G401 (cell line): ENCODE measurements around the gene COL6A2. TPM values are rescaled to one million over a fixed set of nuclear protein-coding genes. Genes with fewer than 3 reads are reported as not detected.

Experiments used
- DNase-seq: peaks from one replicate; pipeline ENCODE4 v3.0.0-alpha.2; 2015; ENCODE audit warnings: low spot score
- in situ Hi-C: cut with HindIII; loops from 2 replicates; pipeline ENCODE4 v1.10.0; 2016; ENCODE audit warnings: low sequenced_read_pairs, mixed read lengths
- total RNA-seq: library from RNA; depleted of rRNA; stranded (reverse); fragments of >200 nt; shearing (Covaris generic); gene quantifications from 2 replicates; pipeline ENCODE4 v1.2.3, GENCODE V29; 2014

Gene COL6A2
- total RNA-seq, 1 experiment from 2014 or later, result 79.2 TPM

DNA sequence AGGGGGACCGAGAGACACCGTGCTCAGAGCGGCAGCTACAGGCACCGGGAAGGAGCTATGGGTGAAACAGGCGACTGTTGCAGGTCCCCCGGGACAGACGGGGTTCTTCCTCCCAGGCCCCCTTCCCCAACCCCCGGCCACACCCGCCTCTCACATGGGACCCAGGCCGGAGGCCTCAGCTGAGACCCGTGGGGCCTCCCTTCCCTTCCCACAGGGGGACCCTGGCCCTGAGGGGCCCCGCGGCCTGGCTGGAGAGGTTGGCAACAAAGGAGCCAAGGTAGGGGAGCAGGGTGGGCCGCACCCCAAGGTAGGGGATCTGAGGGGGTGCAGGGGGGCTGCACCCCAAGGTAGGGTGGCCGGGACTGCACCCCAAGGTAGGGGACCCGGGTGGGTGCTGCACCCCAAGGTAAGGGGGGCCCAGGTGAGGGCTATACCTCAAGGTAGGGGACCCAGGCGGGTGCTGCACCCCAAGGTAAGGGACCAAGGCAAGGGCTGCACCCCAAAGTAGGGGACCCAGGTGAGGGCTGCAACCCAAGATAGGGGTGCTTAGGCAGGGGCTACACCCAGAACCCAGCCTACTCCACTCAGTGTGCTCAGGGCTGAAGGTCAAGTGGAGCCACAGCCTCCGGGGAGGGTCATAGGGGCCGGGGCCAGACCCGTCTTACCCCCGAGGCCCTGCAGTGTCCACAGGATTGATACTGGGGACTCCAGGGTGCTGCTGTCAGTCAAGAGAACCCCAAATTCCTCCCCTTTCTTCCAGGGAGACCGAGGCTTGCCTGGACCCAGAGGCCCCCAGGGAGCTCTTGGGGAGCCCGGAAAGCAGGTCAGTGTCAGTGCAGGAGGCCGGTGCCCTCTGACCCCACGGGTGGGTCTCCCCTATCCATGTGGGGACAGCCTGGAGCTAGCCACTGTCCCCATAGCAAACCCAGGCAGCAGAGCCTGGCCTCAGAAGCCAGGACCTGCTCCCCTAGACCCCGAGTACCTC lies 22.7 kb downstream of the COL6A2 start:
- in situ Hi-C loops, result no loop called here
- no peak for DNase-seq

DNA sequence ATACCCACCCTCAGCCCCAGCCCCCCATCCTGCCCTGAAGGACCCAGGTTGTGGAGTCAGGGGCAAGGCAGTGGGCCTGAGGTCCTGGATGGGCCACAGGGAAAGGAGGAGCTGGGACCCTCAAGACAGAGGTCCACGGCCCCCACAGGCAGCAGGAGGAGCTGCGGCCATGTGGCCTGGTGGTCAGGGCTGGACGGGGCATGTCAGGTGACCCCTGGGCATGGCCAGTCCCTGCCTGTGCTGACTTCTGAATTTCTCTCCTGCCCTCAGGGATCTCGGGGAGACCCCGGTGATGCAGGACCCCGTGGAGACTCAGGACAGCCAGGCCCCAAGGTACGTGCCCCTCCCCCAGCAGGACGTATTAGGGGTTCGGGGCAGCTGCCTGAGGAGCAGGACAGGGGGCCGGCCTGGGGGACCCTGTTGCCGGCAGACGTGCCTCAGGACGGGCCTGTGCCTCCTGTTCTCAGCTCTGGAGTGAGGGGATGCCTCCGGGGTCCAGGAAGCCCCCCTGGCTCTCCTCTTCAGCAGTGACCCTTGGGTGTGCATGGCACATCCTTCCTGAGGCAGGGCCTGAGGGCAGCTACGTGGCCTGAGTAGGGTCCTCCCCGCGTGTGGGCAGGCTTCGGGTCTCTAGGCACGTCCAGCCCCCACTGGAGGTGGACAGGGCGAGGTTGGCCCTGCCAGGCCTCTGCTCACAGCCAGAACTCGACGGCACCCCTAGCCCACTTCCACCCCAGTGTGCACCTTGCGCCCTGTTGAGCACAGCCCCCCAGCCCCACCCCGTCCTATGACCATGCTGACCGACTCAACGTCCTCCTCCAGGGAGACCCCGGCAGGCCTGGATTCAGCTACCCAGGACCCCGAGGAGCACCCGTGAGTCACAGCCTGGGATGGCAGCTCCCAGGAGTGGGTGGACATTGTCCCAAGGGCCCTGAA lies 23.6 kb downstream of the COL6A2 start:
- DNase-seq, result no peak

DNA sequence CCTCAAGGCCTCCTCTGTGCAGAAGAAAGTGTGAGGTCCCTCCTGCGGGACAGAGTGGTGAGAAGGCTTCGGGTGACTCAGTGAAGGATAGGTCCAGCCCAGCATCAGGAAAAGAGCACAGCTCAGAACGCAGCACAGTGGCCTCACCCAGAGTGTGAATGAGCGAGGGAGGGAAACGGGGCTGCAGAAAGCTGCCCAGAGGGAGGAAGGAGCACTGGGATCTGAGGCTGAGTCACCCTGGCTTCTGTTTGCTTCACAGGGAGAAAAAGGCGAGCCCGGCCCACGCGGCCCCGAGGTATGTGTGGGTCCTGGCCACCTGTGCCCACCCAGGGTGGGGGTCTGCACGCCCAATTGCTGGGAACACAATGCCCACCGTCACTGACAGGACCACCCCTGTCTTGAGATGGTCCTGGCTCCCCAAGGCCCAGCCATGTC lies 24.3 kb downstream of the COL6A2 start:
- in situ Hi-C loops, result no loop called here
- no peak for DNase-seq

More for the DNA sequence above, 23.6 kb downstream of the COL6A2 start:
- in situ Hi-C loops, result no loop called here

- in situ Hi-C loops, result no loop called here
- no peak for DNase-seq
Measured at GRCh38 chr21:46122758-46123683, 25.1 kb downstream of the COL6A2 start.

DNA sequence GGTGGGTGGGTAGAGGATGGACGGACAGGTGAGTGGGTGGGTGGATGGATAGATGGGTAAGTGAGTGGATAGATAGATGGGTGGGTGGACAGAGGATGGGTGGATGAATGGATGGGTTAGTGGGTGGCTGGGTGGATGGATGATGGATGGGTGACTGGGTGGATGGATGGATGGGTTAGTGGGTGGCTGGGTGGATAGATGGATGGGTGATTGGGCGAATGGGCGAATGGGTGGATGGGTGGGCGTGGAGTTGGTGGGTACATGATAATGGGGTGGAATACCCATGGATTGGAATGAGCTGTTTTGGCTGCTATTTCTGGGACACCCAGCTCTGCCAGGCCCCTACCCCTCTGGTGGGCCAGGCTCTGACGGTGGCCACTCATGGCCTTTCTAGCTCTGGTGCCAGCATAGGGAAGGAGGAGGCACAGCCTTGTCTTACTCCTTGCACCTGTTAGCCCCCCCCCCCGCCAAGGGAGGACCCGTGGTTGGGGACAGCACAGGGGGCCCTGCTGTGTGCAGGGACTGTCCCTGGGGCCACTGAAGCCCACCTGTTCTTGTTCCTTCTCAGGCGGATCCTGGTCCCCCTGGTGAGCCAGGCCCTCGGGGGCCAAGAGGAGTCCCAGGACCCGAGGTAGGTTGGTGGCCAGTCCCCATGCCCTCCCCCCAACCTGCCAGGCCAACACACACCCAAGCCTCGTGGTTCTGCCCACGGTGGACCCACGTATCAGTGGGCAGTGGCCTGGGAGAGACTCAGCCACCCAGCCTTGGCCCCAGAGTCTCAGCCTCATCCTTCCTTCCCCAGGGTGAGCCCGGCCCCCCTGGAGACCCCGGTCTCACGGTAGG lies 26.4 kb downstream of the COL6A2 start:
- in situ Hi-C loops, result no loop called here

DNA sequence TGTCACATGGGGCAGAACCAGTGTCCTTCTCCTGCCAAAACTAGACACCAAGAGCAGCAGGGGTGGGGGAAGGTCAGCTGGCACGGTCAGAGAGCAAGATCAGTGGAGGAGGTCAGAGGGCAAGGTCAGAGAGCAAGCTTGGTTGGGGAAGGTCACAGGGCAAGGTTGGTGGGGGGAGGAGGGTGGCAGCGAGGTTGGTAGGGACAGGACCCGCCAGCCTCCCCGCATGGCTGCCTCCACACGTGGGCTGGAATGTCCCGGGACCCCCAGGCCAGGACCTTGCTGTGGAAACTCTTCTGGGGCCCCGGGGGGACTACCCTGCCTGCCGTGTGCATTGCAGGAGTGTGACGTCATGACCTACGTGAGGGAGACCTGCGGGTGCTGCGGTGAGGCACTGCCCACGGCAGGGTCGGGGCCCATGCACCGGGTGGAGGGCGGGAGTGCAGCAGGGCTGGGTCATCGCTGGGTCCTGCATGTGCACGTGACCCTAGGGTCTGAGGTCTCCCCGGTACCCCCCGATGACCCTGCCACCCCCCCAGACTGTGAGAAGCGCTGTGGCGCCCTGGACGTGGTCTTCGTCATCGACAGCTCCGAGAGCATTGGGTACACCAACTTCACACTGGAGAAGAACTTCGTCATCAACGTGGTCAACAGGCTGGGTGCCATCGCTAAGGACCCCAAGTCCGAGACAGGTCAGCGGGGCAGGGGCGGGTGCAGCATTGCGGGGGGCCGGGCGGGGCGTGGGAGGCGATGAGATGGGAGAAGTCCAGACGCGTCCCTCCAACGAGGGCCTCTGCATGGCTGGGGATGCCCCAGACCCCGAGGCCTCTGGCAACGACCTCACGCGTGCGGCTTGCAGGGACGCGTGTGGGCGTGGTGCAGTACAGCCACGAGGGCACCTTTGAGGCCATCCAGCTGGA lies 27.3 kb downstream of the COL6A2 start:
- DNase-seq, result no peak
- in situ Hi-C loops, result no loop called here

More for the DNA sequence above, 26.4 kb downstream of the COL6A2 start:
- no peak for DNase-seq

GRCh38 chr21:46125846-46126301 lies 28.0 kb downstream of the COL6A2 start:
- in situ Hi-C loops, result no loop called here
- DNase-seq, result no peak

DNA sequence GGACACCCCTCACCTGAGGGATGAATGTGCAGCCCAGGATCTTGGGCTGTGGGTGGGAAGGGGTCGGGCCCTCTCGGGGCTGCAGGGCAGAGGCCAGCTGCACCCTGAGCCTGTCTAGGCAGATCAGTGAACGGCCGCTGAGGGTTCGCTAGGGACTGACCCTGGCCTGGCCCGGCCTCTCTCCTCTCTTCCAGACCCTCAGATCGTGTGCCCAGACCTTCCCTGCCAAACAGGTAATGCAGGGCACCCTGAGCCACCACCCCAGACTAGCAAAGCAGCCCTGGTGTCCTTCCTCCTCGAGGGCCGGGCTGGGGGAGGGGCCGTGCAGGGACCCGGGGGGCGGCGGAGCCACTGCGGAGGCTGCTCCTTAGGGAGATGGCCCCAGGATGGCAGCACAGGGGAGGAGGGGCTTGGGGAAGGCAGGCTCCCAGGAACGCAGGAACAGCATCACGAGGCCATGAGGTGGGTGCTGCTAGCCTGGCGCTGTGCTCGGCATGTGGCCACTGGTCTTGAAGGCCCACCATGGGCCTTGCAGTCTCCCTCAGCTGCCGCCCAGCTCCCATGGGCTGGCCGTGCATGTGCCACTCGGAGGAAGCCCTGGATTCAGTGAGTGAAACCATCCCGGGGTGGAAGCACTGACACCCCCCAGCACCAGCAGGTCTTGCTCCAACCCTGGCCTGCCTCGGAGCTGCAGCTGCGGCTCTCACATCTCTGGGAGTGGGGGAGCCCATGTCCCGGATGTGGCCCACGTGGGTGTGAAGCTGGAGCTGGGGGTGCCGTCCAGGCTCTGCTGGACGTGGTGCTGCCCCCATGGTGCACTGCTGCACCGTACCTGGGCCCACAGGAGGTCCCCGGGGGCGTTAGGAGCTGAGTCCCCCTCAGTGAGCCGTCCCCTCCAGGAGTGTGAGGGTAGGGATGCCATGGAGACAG lies 28.7 kb downstream of the COL6A2 start:
- DNase-seq, result no peak
- in situ Hi-C loops, result no loop called here

DNA sequence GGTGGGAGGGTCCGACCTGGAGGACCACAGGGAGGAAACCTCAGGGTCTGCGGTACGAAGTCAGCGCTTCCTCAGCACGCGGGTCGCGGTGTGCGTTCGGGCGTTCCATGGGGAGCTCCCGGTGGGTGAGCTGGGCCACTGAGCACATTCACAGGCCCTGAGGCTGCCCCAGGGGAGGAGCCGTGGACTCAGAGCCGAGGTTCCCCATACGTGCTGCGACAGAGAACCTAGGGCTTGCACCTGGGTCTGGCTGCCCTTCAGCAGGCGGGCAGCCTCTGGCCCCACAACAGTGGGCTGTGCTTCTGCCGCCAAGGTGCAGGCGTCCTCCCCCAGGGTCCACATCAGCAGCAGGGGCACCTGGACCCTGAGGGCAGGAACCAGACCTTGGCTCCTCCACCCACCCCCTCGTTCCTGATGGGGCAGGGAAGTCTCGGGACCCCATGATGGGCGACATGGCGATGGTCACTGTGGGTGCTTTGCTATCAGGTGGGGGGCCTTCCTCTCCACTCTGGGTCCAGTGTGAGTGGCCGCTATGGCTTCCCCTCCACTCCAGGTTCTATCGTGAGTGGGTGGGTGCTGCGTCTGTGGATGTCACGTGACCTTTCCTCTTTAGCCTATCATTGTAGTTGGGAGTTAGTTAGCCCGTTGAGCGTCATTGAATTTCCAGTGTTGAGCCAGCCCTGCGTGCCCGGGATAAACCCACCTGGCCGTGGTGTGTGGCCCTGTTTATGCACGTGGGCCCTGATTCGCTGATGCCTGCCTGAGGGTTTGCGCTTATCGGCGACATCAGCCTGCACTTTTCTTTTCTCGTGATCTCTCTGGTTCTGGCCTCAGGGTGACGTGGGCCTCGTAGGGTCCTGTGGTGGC lies 29.6 kb downstream of the COL6A2 start:
- in situ Hi-C loops, result no loop called here
- no peak for DNase-seq

DNA sequence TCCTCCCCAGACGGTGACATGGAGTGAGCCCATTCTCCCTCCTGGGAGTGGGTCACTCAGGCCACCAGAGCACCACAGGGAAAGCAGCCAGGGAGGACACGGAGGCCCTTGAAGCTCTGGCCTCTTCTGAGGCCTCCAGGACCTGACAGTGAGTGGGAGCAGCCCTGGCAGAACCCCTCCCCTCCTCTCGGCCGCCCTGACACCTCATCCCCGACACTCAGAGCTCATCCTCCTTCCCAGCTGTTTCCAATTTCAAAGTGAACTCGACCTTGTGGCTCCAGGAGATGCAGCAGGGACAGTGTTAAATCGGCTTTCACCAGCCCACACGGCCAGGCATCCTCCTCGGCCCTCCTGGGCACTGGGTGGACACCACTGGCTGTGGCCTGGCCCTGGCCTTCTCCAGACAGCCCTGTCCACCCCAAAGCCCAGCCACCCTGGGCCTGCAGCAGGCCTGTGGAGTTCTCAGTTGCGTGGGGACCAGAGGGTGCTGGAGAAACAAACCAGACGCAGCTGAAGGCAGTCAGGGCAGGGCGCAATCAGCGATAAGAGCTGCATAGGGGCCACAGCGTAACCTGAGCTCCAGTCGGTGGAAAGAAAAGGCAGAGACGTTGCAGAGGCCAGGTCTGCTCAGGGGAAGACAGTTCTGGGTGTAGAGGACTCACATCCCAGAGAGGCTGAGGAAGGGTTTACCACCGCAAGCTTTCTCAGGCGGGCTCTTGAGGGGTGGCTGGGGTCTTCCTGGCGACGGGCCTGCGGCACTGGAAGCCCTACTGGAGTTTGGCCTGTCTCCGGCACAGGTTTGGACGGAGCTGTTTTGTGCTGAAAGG lies 30.4 kb downstream of the COL6A2 start:
- in situ Hi-C loops, result no loop called here
- no peak for DNase-seq

DNA sequence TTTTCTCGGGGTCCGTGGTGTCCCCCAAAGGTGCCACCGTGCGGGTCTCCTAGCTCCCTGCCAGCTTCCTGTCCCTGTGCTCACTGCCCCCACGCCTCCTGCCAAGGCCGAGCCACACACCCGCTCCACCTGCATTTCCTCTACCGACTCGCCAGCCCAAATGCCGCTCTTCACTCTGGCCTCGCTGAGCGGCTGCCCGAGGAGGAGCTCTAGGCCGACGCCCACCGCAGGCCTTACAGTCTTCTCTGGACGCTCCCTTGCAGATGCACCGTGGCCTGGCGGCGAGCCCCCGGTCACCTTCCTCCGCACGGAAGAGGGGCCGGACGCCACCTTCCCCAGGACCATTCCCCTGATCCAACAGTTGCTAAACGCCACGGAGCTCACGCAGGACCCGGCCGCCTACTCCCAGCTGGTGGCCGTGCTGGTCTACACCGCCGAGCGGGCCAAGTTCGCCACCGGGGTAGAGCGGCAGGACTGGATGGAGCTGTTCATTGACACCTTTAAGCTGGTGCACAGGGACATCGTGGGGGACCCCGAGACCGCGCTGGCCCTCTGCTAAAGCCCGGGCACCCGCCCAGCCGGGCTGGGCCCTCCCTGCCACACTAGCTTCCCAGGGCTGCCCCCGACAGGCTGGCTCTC lies 31.1 kb downstream of the COL6A2 start:
- DNase-seq, result no peak
- in situ Hi-C loops, result no loop called here

DNA sequence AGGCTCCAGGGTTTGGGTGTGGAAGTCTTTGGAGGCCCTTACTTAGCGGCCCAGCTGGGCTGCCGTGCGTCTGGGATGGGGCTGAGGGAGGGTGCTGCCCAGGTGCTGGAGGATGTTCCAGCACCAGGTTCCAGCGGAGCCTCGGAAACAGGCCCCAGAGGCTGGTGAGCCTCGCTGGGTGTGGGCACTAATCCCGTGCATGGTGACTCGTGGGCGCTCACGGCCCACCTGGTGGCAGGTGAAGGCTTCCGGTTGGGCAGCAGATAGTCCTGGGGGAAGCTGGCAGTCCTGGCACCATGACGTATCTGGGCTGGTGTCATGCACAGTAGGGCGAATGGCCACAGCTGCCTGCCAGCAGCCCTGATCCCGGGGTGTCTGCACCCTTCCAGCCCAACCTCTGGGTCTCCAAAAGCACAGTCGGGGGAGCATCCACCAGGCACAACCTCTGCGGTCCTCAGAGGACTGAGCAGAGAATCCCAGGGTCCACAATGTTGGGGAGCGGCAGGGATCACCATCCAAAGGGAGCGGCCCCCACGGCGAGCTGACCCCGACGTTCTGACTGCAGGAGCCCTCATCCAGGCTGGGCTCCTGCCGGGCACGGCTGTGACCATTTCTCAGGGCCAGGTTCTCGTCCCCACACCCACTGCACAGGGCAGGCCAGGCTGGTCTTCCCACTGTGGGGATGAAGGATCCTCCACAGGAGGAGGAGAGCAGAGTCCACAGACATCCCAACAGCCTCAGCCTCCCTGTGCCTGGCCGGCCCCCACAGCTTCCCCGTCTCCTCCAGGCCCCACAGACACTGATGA lies 32.1 kb downstream of the COL6A2 start:
- in situ Hi-C loops, result no loop called here
- no peak for DNase-seq
